Stomach (tissue), 4 donors: ENCODE measurements around the gene WRAP53.

ENCODE experiments used
- CTCF ChIP-seq, 7 experiments: fragments of 450-650 bp in 4 of 7; fragments of 200-600 bp in 3 of 7; sonication (generic) in 3 of 7; IDR thresholded peaks; one replicate each; pipeline ENCODE4 v1.5.1; 2016 to 2019; ENCODE audit warnings: antibody characterized with exemption in 7 of 7, control low read depth in 2 of 7, mild to moderate bottlenecking in 1 of 7
- POLR2A ChIP-seq, 4 donors: fragments of 450-650 bp; IDR thresholded peaks; one replicate each; pipeline ENCODE4 v1.6.1; 2016; ENCODE audit warnings: antibody characterized with exemption in 4 of 4, control low read depth in 2 of 4, mild to moderate bottlenecking in 1 of 4, moderate library complexity in 1 of 4

DNA sequence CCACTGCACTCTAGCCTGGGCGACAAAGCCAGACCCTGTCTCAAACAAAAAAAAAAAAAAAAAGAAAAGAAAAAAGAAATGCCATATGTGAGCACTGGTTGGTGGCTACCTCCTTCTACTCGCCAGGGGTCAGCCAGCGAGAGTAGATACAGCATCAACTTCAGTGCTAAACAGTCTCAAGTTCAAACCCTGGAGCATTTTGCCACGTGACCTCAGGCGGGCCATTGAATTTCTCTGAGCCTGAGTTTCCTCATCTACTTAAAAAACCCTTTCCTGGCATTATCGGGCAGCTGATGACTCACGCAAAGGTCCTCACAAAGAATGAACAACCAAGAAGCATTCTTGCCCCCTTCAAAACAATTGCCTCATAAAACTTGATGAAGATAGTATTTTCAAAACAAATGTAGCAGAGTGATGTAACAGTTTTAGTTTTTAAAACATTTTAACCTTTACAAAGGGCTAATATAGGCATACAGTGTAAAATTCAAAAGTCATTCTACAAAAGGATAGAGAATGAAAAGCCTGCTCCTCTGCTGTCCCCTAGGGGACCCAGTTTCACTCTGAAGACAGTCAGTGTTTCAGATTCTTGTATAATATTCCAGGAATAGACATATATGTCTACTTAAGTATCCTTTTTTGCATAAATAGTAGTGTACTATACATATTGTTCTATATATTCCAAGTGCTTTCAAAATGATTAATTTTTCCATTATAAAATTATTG, 57.6 kb downstream of the WRAP53 start:
- TF ChIP-seq POLR2A (IDR thresholded peaks at IDR 0.05) (no peak), CTCF (IDR thresholded peaks at IDR 0.05) (no peak)
